Placental pericyte (primary cell): ENCODE results near the gene TRA2A. TPM values are rescaled to one million over a fixed set of nuclear protein-coding genes. Genes with fewer than 3 reads are reported as not detected.

Experiments
- small RNA-seq: library from RNA; depleted of rRNA; stranded (forward); fragments of <200 nt; gene quantifications from one replicate; pipeline ENCODE3, GENCODE V24; 2012; ENCODE audit warnings: low replicate concordance
- total RNA-seq: library from RNA; depleted of rRNA; stranded (reverse); fragments of >200 nt; gene quantifications from 2 replicates; pipeline ENCODE4 v1.2.3, GENCODE V29; 2012

The TRA2A gene
- 32.6 and 50.3 TPM in 2 replicates for total RNA-seq

DNA sequence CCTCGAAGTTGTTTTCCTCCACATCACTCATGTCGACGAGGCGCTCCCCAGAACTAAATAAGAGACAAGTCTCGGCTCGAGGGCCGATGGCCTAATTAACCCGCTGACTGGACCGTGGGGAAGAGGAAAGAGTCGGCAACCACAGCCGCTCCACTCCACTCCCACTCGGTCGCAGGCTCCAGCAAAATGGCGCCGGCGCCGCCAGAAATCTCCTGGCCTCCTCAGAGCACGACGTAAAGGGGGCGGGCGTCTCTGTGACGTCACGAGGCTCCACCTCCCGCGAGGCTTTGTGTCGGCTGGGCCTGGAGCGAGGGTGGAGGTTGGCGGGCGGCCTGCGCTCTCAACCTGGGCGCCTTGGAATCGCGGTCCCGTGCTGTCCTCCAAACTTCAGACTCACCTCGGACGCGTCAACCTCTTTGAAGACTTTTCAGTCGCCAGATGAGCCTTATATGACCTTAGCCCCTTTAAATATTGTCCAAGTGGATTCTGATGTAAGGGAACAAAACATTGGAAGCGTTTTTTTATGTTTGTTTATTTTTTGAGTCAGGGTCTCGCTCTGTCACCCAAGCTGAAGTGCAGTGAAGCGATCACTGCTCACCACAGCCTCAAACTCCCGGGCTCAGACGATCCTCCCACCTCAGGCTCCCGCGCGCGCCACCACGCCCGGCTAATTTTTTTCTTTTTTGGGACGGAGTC, at the start of gene TRA2A:
TRA2A (minus strand) TSS at position 188 of the 696 bp plus-strand sequence; CDS start at position 31, 157 bp downstream.

DNA sequence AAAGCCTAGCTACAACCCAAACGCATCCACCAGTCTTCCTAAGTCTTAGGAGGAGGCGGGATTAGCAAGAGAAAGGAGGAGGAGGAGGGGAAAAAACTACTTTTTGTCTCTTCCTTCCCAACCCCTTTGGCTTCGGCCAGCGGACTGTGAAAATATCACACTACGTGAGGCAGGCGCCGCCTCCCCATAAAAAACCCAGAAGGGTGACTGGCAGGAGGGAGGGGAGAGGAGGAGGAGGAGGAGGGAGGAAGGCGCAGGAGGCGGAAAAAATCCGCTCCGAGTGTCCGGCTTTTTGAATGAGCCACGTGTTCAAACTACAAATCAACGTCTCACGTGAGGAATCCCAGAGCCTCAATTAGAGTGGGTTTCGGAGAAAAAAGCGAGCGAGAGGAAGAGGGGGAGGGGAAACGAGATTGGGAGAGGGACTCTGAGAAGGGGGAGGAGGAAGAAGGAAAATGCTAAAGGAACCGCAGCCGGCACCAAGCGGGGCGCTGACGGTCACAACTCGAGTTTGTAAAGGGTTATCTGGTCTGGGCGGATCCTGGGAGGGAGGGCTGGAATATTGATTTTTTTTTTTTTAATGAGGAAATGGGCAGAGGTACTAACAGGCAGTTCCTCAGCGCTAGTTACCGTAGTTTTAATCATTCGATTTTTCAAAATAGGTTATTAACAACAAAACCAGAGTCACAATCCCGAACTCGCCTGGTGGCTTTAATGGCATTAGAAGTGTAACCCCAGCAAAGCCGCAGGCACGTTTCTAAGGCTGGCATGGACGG, 61.3 kb downstream of the TRA2A start, which contains the start of gene IGF2BP3:
IGF2BP3 (minus strand) TSS at position 162 of the 776 bp plus-strand sequence. CDS start 381 bp downstream, outside the sequence.

Small RNA genes lying within 50 kb of the gene (small RNA-seq; reads per million reads assigned to genes)
- gene AC079780.1 (not detected), gene RF00019 (not detected)

Other genes with a start within 250 kb of the TRA2A start
- gene MALSU1, start 232.6 kb downstream of the TRA2A start, total RNA-seq, result 38.3 and 59.1 TPM in 2 replicates
- 88.4 and 180 TPM in 2 replicates for gene IGF2BP3, start 61.5 kb downstream of the TRA2A start, total RNA-seq
- gene CCDC126, start 65.4 kb upstream of the TRA2A start, total RNA-seq, result 4.4 and 10.7 TPM in 2 replicates
- 1.0 and 1.1 TPM in 2 replicates for gene FAM221A, start 148.2 kb upstream of the TRA2A start, total RNA-seq
- gene STK31, start 178.2 kb upstream of the TRA2A start, total RNA-seq, result not detected in 2 replicates